MM.1S (cell line): Measurements from ENCODE around the gene MADD.

Source experiments
- DNase-seq: peaks from one replicate; pipeline ENCODE4 v3.0.0-alpha.2; 2015
- H2AFZ ChIP-seq: fragments of 300-600 bp; sonication (generic); 2 replicates; pipeline ENCODE4 v1.6.0; 2016; ENCODE audit warnings: antibody characterized with exemption, low read length
- H3F3A ChIP-seq: fragments of 300-600 bp; sonication (generic); 2 replicates; pipeline ENCODE4 v1.6.1; 2016; ENCODE audit warnings: mild to moderate bottlenecking, antibody characterized with exemption, low read length, moderate library complexity, mixed read lengths; ENCODE audit not compliant: insufficient read depth
- H3K27ac ChIP-seq: fragments of 300-600 bp; sonication (generic); 2 replicates; pipeline ENCODE4 v1.5.1; 2016; ENCODE audit warnings: mild to moderate bottlenecking, low read length
- H3K27me3 ChIP-seq: fragments of 300-600 bp; sonication (generic); replicated peaks from 2 replicates; pipeline ENCODE4 v1.6.0; 2016; ENCODE audit warnings: low read length; ENCODE audit not compliant: insufficient read depth
- H3K36me3 ChIP-seq: fragments of 300-600 bp; sonication (generic); replicated peaks from 2 replicates; pipeline ENCODE4 v1.6.1; 2016; ENCODE audit warnings: mild to moderate bottlenecking, low read length, mixed read lengths; ENCODE audit not compliant: insufficient read depth
- H3K4me1 ChIP-seq: fragments of 300-600 bp; sonication (generic); 2 replicates; pipeline ENCODE4 v1.6.1; 2016; ENCODE audit warnings: low read length, mixed read lengths
- H3K4me2 ChIP-seq: fragments of 300-600 bp; sonication (generic); 2 replicates; pipeline ENCODE4 v1.6.0; 2016; ENCODE audit warnings: low read depth, low read length
- H3K4me3 ChIP-seq: fragments of 300-600 bp; sonication (generic); 2 replicates; pipeline ENCODE4 v1.5.1; 2016; ENCODE audit warnings: low read length, mixed read lengths
- H3K79me2 ChIP-seq: fragments of 300-600 bp; sonication (generic); 2 replicates; pipeline ENCODE4 v1.6.1; 2016; ENCODE audit warnings: mixed run types, low read length, mixed read lengths
- H3K9ac ChIP-seq: fragments of 300-600 bp; sonication (generic); 2 replicates; pipeline ENCODE4 v1.6.1; 2016; ENCODE audit warnings: low read length, mixed read lengths
- H3K9me2 ChIP-seq: fragments of 300-600 bp; sonication (generic); replicated peaks from 2 replicates; pipeline ENCODE4 v1.6.1; 2016; ENCODE audit warnings: mild to moderate bottlenecking, low read length, mixed read lengths; ENCODE audit not compliant: insufficient read depth
- H3K9me3 ChIP-seq: fragments of 300-600 bp; sonication (generic); replicated peaks from 2 replicates; pipeline ENCODE4 v1.6.1; 2016; ENCODE audit warnings: mild to moderate bottlenecking, low read length, mixed read lengths; ENCODE audit not compliant: insufficient read depth
- H4K20me1 ChIP-seq: fragments of 300-600 bp; sonication (generic); 2 replicates; pipeline ENCODE4 v1.6.1; 2016; ENCODE audit warnings: mild to moderate bottlenecking, low read length, moderate library complexity, mixed read lengths; ENCODE audit not compliant: insufficient read depth
- EZH2 ChIP-seq: fragments of 300-600 bp; sonication (generic); optimal IDR thresholded peaks from 2 replicates; pipeline ENCODE3; 2017; ENCODE audit warnings: low read depth, mild to moderate bottlenecking, antibody characterized with exemption, low read length, mixed read lengths
- EZH2phosphoT487 ChIP-seq: fragments of 300-600 bp; sonication (generic); IDR thresholded peaks from 2 replicates; pipeline ENCODE4 v1.6.1; 2018; ENCODE audit warnings: antibody characterized with exemption, low read length
- TF ChIP-seq, protein P1 (sequence below): fragments of 300-600 bp; sonication (generic); IDR thresholded peaks from 2 replicates; pipeline ENCODE4 v1.5.1; 2016; ENCODE audit warnings: antibody characterized with exemption, low read length, mixed read lengths

The MADD gene

GRCh38 chr11:47271961-47272661 is 2.2 kb downstream of the MADD start:
- peaks cover 46% of the 10 kb centered on the region for H3K79me2 ChIP-seq
- H3K27ac ChIP-seq: peak overlapping the region; percentile 35; the same call in 1 of the 2 replicates

DNA sequence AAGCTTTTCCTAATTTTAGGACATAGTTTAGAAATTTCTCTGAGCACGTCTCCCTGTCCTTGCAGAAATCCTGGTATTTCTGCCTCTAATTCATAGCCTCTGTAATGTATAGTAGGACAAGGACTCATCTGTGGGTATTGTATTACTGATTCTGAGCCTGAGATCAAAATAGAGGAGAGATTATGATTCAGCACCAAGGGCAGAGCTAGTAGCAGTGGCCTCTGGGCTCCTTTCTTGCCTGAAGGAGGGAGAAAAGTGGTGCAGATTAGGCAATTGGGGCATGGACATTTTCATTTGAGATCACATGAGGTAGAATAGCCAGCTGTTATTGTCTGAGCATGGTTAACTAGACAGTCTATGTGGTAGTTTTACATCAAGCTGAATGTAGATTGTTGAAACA is 2.8 kb downstream of the MADD start:
- Histone ChIP-seq H3K27ac (no peak overlapping the region), H3K9me3 (no peaks in the 10 kb centered on the region), H3K4me3 (no peak overlapping the region), H3K4me1 (peaks cover 26% of the 10 kb centered on the region), H3K36me3 (peaks cover 7% of the 10 kb centered on the region), H3K79me2 (peaks cover 46% of the 10 kb centered on the region), H3K27me3 (no peaks in the 10 kb centered on the region), H3K9me2 (no peaks in the 10 kb centered on the region), H3K9ac (no peak overlapping the region), H2AFZ (no peak overlapping the region), H4K20me1 (0 out of 2 replicates have a peak, but pooled peaks cover 10% of the 10 kb centered on the region), H3F3A (peaks cover 17% of the 10 kb centered on the region), H3K4me2 (peak overlapping the region; percentile 94; the same call in 1 of the 2 replicates)
- TF ChIP-seq, protein P1, sequence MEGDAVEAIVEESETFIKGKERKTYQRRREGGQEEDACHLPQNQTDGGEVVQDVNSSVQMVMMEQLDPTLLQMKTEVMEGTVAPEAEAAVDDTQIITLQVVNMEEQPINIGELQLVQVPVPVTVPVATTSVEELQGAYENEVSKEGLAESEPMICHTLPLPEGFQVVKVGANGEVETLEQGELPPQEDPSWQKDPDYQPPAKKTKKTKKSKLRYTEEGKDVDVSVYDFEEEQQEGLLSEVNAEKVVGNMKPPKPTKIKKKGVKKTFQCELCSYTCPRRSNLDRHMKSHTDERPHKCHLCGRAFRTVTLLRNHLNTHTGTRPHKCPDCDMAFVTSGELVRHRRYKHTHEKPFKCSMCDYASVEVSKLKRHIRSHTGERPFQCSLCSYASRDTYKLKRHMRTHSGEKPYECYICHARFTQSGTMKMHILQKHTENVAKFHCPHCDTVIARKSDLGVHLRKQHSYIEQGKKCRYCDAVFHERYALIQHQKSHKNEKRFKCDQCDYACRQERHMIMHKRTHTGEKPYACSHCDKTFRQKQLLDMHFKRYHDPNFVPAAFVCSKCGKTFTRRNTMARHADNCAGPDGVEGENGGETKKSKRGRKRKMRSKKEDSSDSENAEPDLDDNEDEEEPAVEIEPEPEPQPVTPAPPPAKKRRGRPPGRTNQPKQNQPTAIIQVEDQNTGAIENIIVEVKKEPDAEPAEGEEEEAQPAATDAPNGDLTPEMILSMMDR: no peak
- no peak for TF ChIP-seq EZH2phosphoT487
- no peak for TF ChIP-seq EZH2
- DNase-seq: no peak

More at GRCh38 chr11:47271961-47272661, 2.2 kb downstream of the MADD start:
- Histone ChIP-seq H3K9ac (no peak overlapping the region; the same call in 1 of the 2 replicates), H2AFZ (no peak overlapping the region), H3K27me3 (no peaks in the 10 kb centered on the region), H4K20me1 (0 out of 2 replicates have a peak, but pooled peaks cover 10% of the 10 kb centered on the region), H3K36me3 (peaks cover 7% of the 10 kb centered on the region), H3K4me3 (peak overlapping the region; percentile 86; the same call in 1 of the 2 replicates), H3K4me2 (peak overlapping the region; percentile 94), H3F3A (peaks cover 17% of the 10 kb centered on the region), H3K4me1 (peaks cover 26% of the 10 kb centered on the region), H3K9me2 (no peaks in the 10 kb centered on the region), H3K9me3 (no peaks in the 10 kb centered on the region)
- peak; percentile 61 for DNase-seq
- TF ChIP-seq EZH2 (no peak), EZH2phosphoT487 (no peak)
- TF ChIP-seq, protein P1: no peak

DNA sequence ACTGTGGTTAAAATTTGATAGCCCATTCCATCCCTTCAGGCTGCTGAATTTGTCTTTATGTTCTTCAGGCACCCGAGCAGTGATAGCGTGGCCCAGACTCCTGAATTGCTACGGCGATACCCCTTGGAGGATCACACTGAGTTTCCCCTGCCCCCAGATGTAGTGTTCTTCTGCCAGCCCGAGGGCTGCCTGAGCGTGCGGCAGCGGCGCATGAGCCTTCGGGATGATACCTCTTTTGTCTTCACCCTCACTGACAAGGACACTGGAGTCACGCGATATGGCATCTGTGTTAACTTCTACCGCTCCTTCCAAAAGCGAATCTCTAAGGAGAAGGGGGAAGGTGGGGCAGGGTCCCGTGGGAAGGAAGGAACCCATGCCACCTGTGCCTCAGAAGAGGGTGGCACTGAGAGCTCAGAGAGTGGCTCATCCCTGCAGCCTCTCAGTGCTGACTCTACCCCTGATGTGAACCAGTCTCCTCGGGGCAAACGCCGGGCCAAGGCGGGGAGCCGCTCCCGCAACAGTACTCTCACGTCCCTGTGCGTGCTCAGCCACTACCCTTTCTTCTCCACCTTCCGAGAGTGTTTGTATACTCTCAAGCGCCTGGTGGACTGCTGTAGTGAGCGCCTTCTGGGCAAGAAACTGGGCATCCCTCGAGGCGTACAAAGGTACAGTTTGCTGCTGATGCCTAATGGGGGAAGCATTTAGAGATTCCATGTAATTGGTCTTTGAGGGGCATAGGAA is 4.7 kb downstream of the MADD start:
- Histone ChIP-seq H3K9me2 (no peaks in the 10 kb centered on the region), H3K4me3 (no peak overlapping the region), H3K79me2 (peaks cover 46% of the 10 kb centered on the region), H3K9ac (no peak overlapping the region), H3K9me3 (no peaks in the 10 kb centered on the region), H3K27ac (no peak overlapping the region), H2AFZ (no peak overlapping the region), H3K36me3 (peaks cover 7% of the 10 kb centered on the region), H3K4me2 (no peak overlapping the region), H3K4me1 (peaks cover 21% of the 10 kb centered on the region), H3K27me3 (no peaks in the 10 kb centered on the region), H3F3A (peaks cover 17% of the 10 kb centered on the region), H4K20me1 (0 out of 2 replicates have a peak, but pooled peaks cover 10% of the 10 kb centered on the region)
- no peak for TF ChIP-seq EZH2phosphoT487
- no peak for TF ChIP-seq EZH2
- TF ChIP-seq, protein P1: no peak
- DNase-seq: no peak
